ENCODE measurements around the gene OLFML3.

GRCh38 chr1:113998361-113998760 lies 19.1 kb downstream of the OLFML3 start:
- no peak for TF ChIP-seq CTCF (IDR thresholded peaks at IDR 0.05)
- TF ChIP-seq POLR2A (IDR thresholded peaks at IDR 0.05): no peak
